ENCODE measurements around the gene SLC2A10.
"Not testable (repeated sequence)": the region's sequence is repeated elsewhere in the genome, so short reads cannot be mapped to it uniquely, and the experiment has no call there.

Gene SLC2A10

GRCh38 chr20:46676649-46677316 lies 32.7 kb upstream of the SLC2A10 start:
- H3K4me1 Mint-ChIP-seq: peaks cover 11% of the 10 kb centered on the region
- not testable (repeated sequence) for H3K4me3 Mint-ChIP-seq, H3K9me3 Mint-ChIP-seq, H3K27me3 Mint-ChIP-seq, H3K36me3 Mint-ChIP-seq, H3K27ac Mint-ChIP-seq

- Mint-ChIP-seq H3K4me3 (no peak overlapping the region), H3K27me3 (peaks cover 1% of the 10 kb centered on the region), H3K4me1 (peaks cover 16% of the 10 kb centered on the region), H3K27ac (no peak overlapping the region), H3K36me3 (peaks cover 5% of the 10 kb centered on the region), H3K9me3 (peaks cover 5% of the 10 kb centered on the region)
Measured at GRCh38 chr20:46677608-46678007, 31.8 kb upstream of the SLC2A10 start.

- Mint-ChIP-seq H3K4me3 (no peak overlapping the region), H3K27me3 (no peaks in the 10 kb centered on the region), H3K9me3 (peaks cover 2% of the 10 kb centered on the region), H3K36me3 (peaks cover 3% of the 10 kb centered on the region), H3K27ac (no peak overlapping the region), H3K4me1 (peaks cover 25% of the 10 kb centered on the region)
Measured at GRCh38 chr20:46678516-46678915, 30.9 kb upstream of the SLC2A10 start.

- Mint-ChIP-seq H3K27me3 (no peaks in the 10 kb centered on the region), H3K36me3 (peaks cover 6% of the 10 kb centered on the region), H3K4me3 (no peak overlapping the region), H3K9me3 (no peaks in the 10 kb centered on the region), H3K4me1 (peaks cover 42% of the 10 kb centered on the region), H3K27ac (no peak overlapping the region)
Measured at GRCh38 chr20:46680684-46681031, 28.8 kb upstream of the SLC2A10 start.

- peaks cover 10% of the 10 kb centered on the region for H3K36me3 Mint-ChIP-seq
- no peak overlapping the region for H3K27ac Mint-ChIP-seq
- no peaks in the 10 kb centered on the region for H3K27me3 Mint-ChIP-seq
- H3K4me1 Mint-ChIP-seq: peaks cover 48% of the 10 kb centered on the region
- H3K9me3 Mint-ChIP-seq: no peaks in the 10 kb centered on the region
- H3K4me3 Mint-ChIP-seq: no peak overlapping the region
Measured at GRCh38 chr20:46681032-46681854, 28.2 kb upstream of the SLC2A10 start.

- H3K36me3 Mint-ChIP-seq: peaks cover 12% of the 10 kb centered on the region
- H3K4me1 Mint-ChIP-seq: peaks cover 58% of the 10 kb centered on the region
- no peak overlapping the region for H3K4me3 Mint-ChIP-seq
- H3K27me3 Mint-ChIP-seq: no peaks in the 10 kb centered on the region
- no peak overlapping the region for H3K27ac Mint-ChIP-seq
- no peaks in the 10 kb centered on the region for H3K9me3 Mint-ChIP-seq
Measured at GRCh38 chr20:46682063-46682821, 27.2 kb upstream of the SLC2A10 start.

- no peaks in the 10 kb centered on the region for H3K9me3 Mint-ChIP-seq
- H3K4me1 Mint-ChIP-seq: peaks cover 67% of the 10 kb centered on the region
- H3K27me3 Mint-ChIP-seq: no peaks in the 10 kb centered on the region
- no peak overlapping the region for H3K27ac Mint-ChIP-seq
- peaks cover 12% of the 10 kb centered on the region for H3K36me3 Mint-ChIP-seq
- H3K4me3 Mint-ChIP-seq: no peak overlapping the region
Measured at GRCh38 chr20:46683011-46683667, 26.3 kb upstream of the SLC2A10 start.

GRCh38 chr20:46683668-46683938 lies 25.8 kb upstream of the SLC2A10 start:
- Mint-ChIP-seq H3K9me3 (no peaks in the 10 kb centered on the region), H3K27ac (no peak overlapping the region), H3K27me3 (no peaks in the 10 kb centered on the region), H3K36me3 (peaks cover 12% of the 10 kb centered on the region), H3K4me1 (peaks cover 69% of the 10 kb centered on the region), H3K4me3 (no peak overlapping the region)

- Mint-ChIP-seq H3K36me3 (peaks cover 12% of the 10 kb centered on the region), H3K9me3 (no peaks in the 10 kb centered on the region), H3K27me3 (no peaks in the 10 kb centered on the region), H3K4me3 (no peak overlapping the region), H3K27ac (peak overlapping the region; percentile 78), H3K4me1 (peaks cover 69% of the 10 kb centered on the region)
Measured at GRCh38 chr20:46683939-46684750, 25.3 kb upstream of the SLC2A10 start.

- Mint-ChIP-seq H3K9me3 (no peaks in the 10 kb centered on the region), H3K4me3 (peak overlapping the region; percentile 90), H3K27ac (peak overlapping the region; percentile 92), H3K36me3 (peaks cover 12% of the 10 kb centered on the region), H3K27me3 (no peaks in the 10 kb centered on the region), H3K4me1 (peaks cover 52% of the 10 kb centered on the region)
Measured at GRCh38 chr20:46688151-46689081, 21.0 kb upstream of the SLC2A10 start.

- peaks cover 44% of the 10 kb centered on the region for H3K4me1 Mint-ChIP-seq
- no peaks in the 10 kb centered on the region for H3K9me3 Mint-ChIP-seq
- H3K27me3 Mint-ChIP-seq: no peaks in the 10 kb centered on the region
- H3K4me3 Mint-ChIP-seq: peak within 1 kb of the TSS; percentile 90
- H3K36me3 Mint-ChIP-seq: peaks cover 9% of the 10 kb centered on the region
- H3K27ac Mint-ChIP-seq: peak within 1 kb of the TSS; percentile 92
Measured at GRCh38 chr20:46689082-46689753, 20.2 kb upstream of the SLC2A10 start, which contains the start of gene TP53RK. Gene TP53RK (minus strand): TSS chr20:46689444. CDS start chr20:46689414, 30 bp downstream.

GRCh38 chr20:46689754-46690085 lies 19.7 kb upstream of the SLC2A10 start:
- H3K4me3 Mint-ChIP-seq: peak overlapping the region; percentile 90
- H3K36me3 Mint-ChIP-seq: peaks cover 9% of the 10 kb centered on the region
- H3K27ac Mint-ChIP-seq: peak overlapping the region; percentile 89
- H3K9me3 Mint-ChIP-seq: no peaks in the 10 kb centered on the region
- peaks cover 45% of the 10 kb centered on the region for H3K4me1 Mint-ChIP-seq
- no peaks in the 10 kb centered on the region for H3K27me3 Mint-ChIP-seq

GRCh38 chr20:46690219-46691106 lies 19.0 kb upstream of the SLC2A10 start:
- H3K27me3 Mint-ChIP-seq: no peaks in the 10 kb centered on the region
- H3K9me3 Mint-ChIP-seq: no peaks in the 10 kb centered on the region
- H3K36me3 Mint-ChIP-seq: peaks cover 6% of the 10 kb centered on the region
- H3K4me3 Mint-ChIP-seq: peak overlapping the region; percentile 90
- peak overlapping the region; percentile 56 for H3K27ac Mint-ChIP-seq
- peaks cover 40% of the 10 kb centered on the region for H3K4me1 Mint-ChIP-seq

Measured in activated naive CD4-positive, alpha-beta T cell treated with anti-CD3 and anti-CD28 coated beads, Interleukin-2, amount 50 U/mL, for 24 hours (primary cell).